ENCODE results near the gene GPT2.
A peak's percentile ranks its signal among the peaks of the same experiment; 100 is the strongest.

GPT2 gene, protein sequence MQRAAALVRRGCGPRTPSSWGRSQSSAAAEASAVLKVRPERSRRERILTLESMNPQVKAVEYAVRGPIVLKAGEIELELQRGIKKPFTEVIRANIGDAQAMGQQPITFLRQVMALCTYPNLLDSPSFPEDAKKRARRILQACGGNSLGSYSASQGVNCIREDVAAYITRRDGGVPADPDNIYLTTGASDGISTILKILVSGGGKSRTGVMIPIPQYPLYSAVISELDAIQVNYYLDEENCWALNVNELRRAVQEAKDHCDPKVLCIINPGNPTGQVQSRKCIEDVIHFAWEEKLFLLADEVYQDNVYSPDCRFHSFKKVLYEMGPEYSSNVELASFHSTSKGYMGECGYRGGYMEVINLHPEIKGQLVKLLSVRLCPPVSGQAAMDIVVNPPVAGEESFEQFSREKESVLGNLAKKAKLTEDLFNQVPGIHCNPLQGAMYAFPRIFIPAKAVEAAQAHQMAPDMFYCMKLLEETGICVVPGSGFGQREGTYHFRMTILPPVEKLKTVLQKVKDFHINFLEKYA

DNA sequence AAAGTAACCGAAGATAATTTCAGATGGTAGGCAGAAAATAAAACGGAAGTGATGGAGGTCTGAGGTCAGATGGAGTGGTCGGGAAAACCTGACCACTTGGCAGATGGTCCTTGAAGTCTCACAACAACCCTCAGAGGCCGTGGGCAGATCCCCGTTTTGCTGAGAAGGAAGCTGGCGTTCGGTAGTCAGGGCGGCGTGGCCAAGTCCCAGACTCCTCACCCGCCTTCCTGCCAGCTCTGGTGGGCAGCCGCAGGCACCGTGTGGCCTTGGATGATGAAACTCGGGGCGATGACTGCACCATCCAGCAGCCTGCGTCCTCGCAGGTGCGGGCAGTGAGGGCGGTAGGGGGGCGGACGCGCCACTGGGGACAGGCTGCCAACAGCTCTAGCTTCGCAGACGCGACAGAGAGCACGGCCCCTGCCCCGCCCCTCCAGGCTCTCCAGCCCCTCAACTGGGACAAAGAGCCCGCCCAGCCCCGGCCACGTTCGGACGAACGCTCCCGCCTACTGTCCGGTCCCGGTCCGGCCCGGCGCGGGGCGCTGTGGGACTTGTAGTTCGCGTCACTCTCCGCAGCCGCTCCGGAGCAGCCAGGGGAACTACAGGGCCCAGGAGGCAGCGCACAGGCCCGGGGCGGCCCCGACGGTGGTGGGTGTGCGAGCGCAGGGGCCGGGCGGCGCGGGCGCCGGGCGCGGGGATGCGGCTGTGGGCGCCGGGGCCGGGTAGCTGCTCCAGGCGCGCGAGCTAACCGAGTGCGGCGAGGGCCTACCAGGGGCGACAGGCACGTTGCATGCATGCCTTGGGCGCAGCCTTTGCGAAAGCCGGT lies at the start of gene GPT2:
Gene GPT2, plus strand, starts transcription at position 673 of the 823 bp plus-strand sequence. CDS start 354 bp downstream, outside the sequence.
- peak; percentile 32 for DNase-seq (ENCODE audit: low spot score)

- DNase-seq (ENCODE audit: low spot score) = no peak
Observed at GRCh38 chr16:46836534-46837530, 47.3 kb upstream of the GPT2 start.

GRCh38 chr16:46839986-46840443 lies 44.1 kb upstream of the GPT2 start:
- no peak for DNase-seq (ENCODE audit: low spot score)

GRCh38 chr16:46842192-46842895 lies 41.8 kb upstream of the GPT2 start:
- no peak for DNase-seq (ENCODE audit: low spot score)

GRCh38 chr16:46843898-46844642 lies 40.1 kb upstream of the GPT2 start:
- DNase-seq (ENCODE audit: low spot score) = no peak

DNA sequence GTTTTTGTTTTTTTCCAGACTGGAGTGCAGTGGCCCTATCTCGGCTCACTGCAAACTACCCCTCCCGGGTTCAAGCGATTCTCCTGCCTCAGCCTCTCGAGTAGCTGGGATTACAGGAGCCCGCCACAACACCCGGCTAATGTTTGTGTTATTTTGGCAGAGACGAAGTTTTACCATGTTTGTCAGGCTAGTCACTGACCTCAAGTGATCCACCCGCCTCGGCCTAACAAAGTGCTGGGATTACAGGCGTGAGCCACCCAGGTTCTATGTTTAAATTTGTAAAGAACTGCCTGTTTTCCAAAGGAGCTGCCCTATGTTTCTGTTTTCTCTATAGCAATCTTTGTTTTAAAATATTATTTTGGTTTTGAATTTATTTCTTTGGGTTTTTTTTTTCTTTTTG lies 39.4 kb upstream of the GPT2 start:
- DNase-seq (ENCODE audit: low spot score) = no peak

DNA sequence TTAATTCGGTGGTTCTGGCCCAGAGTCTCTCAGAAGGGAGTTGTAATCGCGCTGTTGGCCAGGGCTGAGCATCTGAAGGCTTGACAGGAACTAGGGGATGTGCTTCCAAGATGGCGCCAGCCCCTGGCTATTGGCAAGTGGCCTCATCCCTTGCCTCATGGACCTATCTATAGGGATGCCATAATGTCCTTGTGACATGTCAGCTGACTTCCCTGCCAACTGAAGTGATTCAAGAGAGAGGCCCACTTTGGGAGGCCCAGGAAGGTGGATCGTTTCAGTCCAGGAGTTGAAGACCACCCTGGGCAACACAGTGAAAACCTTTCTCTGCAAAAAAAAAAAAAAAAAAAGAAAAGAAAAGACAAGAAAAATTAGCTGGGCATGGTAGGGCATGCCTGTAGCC lies 38.2 kb upstream of the GPT2 start:
- no peak for DNase-seq (ENCODE audit: low spot score)

- no peak for DNase-seq (ENCODE audit: low spot score)
Observed at GRCh38 chr16:46848768-46849764, 35.1 kb upstream of the GPT2 start.

GRCh38 chr16:46850619-46851555 lies 33.3 kb upstream of the GPT2 start:
- no peak for DNase-seq (ENCODE audit: low spot score)

DNA sequence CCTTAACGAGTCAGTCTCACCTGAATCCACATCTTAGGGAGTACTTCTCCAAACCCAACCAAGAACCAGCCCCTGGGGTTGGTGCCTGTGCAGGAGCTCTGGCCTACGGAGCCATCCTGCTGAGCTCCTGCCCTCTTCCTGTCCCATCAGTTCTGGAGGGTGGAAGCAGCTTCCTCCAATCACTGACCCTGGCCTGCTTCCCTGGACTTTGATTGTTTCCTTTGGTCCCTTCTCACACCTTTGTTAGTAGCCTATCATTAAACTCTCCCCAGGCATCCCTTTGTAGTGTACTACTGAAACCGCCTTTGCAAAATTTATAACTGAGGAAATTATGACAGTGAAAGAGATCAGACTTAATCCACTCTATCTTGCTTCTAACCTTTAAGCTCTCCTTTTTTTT lies 32.0 kb upstream of the GPT2 start:
- DNase-seq (ENCODE audit: low spot score) = no peak

DNA sequence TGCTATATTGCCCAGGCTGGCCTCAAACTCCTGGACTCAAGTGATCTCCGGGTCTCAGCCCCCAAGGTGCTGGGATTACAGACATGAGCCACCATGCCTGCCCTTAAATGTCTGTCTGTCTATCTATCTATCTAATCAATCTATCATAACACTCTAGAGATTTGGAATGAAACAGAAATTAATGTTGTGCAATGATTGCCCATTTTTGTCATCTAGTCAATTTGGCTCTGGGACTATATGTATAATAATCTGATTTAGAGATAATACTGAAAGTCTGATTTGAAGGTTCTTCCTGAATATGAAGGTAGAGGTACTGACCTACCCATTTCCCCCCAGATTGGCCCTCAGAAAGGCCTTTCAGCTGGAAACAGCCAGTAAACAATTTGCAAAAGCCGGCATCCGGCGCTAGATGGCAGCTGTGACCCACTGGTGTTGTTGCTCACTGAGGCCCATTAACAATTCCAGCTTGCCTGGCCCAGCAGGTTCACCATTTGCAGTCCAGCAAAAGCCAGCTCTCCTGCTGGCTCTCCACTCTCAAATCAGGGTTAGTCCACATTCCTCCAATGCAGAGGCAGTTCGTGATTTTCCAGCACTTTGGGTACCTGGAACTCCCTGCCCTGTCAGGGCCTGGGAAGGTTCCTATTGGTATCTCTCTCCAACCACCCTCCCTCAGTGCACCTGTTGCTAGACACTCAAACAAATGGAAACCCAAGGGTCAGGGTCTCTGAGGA lies 30.3 kb upstream of the GPT2 start:
- DNase-seq (ENCODE audit: low spot score) = peak; percentile 19

- DNase-seq (ENCODE audit: low spot score) = no peak
Observed at GRCh38 chr16:46854846-46855245, 29.3 kb upstream of the GPT2 start.

GRCh38 chr16:46855389-46855788 lies 28.8 kb upstream of the GPT2 start:
- no peak for DNase-seq (ENCODE audit: low spot score)

DNA sequence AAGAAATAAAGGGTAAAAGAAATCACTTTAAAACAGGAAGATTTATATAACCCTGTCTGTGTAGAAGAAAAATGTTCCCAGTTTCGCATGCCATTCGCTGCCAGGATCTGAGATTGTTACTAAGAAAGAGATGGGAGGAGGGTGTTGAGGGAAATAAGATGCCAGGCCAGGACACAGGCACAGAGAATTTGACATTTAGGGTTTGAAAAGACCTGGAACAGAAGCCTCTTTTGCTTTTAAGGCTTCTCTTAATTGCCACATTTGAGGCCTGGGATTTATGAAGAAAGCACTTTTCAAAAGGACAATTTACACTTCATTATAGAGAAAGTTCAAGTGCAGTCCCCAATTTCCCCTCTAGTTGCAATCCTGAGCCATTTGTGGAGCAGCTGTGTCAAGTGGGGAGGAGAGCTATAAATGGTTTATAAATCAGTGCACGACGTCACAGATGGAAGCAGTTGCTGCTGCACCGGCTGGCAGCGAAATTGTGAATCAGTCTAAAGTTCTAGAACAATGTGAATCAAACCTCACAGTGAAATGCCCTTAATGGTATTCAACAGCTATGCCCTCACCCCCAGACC lies 26.7 kb upstream of the GPT2 start:
- DNase-seq (ENCODE audit: low spot score) = no peak

GRCh38 chr16:46858151-46858550 lies 26.0 kb upstream of the GPT2 start:
- no peak for DNase-seq (ENCODE audit: low spot score)

GRCh38 chr16:46859719-46860152 lies 24.4 kb upstream of the GPT2 start:
- DNase-seq (ENCODE audit: low spot score) = no peak

Measured in hematopoietic multipotent progenitor cell treated with erythropoietin and hydrocortisone succinate and interleukin-3 and kit ligand, for 15 days (in vitro differentiated cells).